Smooth muscle cell of the brain vasculature (primary cell): ENCODE measurements around the gene HP.

Experiments
- DNase-seq: peaks from one replicate; pipeline ENCODE4 v3.0.0-alpha.2; 2012; ENCODE audit warnings: low read depth, low spot score

HP gene

DNA sequence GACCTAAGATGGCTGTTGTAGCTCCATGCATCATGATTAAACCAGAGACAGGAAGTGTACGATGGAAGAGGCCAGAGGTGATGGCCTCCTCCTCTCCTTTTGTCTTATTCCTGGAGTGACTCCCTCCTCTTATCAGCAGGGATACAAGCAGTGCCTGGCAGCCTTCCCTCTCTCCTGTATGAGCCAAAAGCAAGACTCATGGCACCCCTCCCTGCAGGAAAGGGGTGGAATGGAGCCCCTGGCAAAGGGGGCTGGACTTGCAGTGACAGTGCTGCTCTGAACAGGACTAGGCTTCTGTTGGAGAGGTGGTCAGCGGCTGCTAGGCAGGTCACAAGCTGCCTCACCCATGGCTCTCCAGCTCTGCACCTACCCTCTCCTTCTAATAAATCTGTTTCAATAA is 30.7 kb downstream of the HP start:
- DNase-seq = no peak

DNA sequence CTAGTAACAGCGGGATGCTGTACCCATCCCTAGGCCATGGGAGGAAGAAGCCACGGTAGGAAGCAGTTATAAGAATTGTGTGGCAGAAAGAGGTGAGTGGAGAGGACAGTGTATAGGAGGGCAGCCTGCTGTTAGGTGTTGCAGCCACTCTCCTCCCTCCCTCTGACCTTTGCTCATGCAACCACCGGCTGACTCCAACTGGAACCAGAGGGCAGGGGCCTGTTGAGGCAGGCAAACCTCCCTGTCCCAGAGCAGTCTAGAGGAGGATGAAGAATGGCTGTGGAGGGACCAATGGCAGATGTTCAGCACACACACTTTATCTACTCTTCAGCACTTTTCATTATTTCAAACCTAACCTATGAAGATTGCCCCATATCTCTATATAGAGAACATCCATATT is 36.9 kb downstream of the HP start:
- DNase-seq = no peak

DNA sequence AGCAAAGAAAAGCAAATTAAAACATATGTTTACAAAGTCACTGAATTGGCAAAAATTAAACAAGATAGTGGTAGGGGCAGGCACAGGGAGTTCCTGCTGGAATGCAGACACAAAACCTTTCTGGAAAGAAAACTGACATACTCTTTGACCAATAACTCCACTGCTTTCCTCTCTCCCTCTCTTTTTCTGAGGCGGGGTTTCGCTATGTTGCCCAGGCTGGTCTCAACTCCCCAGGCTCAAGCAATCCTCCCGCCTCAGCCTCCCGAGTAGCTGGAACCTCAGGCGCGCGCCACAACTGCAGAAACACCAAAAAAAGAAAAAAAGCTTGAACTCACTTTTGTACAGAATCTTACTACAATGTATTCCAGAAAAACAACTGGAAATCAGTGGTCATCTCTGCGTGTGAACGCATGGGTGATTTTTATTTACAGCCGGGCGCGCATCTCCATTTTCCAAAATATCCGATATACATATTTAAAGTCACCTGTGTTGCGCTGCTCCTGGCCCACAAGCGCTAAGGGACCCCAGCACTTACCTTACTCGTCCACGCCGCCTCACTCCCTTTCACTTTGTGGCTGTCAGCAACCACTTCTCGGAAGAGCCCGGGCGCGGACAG is 38.6 kb downstream of the HP start:
- no peak for DNase-seq

DNA sequence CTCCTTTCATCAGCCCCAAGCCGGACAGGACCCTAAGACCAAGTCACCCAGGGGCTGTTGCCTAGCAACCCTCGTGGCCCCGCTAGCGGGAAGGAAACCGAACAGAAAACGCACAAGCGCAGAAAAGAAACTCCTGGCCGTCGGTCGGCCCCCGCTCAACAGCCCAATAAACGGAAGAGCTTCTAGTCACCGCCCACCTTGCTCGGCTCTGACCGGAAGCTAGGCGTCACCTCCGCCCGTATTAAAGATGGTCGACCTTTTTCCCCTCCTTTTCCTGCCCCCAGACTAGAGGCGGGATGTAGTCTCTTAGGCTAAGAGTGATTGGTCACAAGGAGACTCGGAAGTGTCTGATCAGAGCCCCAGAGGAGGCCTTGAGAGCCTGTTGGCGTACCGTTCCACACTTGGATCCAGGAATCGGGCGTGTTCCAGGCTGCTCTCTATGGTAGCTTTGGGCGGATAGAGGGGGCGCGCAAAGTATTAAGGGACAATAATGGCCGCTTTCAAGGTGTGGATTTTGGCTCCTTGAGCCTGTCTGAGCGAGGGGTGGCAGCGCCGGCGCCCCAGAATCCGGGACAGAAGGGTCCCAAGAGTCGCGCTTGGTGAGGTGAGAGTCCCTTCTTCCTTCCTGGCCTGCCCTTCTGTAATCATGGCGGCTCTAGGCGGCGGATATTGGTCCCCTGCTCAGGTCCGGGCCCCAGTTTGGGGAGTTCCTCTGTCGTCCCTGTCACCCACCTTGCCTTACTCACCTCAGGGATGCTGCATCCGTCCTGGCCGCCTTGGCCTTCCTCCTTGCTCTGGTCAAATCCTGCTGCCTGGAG is 39.4 kb downstream of the HP start, which contains the start of the genes DHX38 and TXNL4B:
Gene DHX38 (plus strand): TSS at position 400 of the 818 bp plus-strand sequence. CDS start 2,311 bp downstream, outside the sequence.
Gene TXNL4B (minus strand): TSS at position 173 of the 818 bp plus-strand sequence. CDS start 2,871 bp downstream, outside the sequence.
- peak; percentile 98 for DNase-seq

DNA sequence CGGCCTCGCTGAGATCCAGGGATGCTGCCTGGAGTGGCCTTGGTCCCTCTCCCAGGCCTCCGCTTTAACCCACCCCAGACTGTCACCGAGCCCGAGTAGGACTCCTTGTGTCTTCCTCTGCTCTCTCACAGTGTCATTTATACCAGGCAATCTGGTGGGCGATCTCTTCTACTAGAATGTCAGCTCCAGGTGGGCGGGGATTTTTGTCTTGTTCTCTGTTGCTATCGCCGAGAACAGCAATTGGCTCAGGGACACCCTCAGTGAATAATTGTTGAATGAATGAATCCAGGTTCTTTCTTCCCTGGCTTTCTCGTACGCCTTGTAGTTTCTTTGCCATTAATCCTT is 39.9 kb downstream of the HP start:
- DNase-seq = no peak

DNA sequence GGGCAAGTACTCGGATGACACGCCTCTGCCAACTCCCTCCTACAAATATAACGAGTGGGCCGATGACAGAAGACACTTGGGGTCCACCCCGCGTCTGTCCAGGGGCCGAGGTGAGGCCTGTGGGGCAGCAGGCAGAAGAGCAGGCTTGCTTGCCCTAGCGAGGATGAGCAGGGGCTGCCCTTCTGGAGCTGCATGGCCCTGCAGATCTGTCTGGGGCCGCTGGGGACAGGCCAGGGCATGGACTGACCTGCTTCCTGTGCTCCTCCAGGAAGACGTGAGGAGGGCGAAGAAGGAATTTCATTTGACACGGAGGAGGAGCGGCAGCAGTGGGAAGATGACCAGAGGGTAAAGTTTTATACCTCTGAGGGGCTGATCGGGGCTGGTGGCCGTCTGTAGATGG is 44.6 kb downstream of the HP start:
- DNase-seq = no peak

DNA sequence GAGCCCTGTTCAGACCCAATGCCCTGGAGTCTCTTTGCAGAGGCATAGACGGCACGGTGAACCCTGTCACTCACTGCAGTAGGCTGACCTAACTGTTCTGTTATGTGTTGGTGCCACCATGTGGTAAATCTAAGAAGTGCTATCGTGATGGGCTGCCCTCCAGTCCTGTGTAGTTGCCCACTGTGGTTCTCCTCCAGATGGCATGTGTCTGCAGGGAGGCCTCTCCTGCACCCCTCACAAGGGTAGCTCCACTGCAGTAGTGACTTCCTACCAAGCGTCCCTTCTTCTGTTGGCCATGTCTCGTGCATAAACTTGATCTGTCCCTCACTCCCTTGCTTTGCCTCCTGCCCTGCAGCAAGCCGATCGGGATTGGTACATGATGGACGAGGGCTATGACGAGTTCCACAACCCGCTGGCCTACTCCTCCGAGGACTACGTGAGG is 45.1 kb downstream of the HP start:
- peak; percentile 10 for DNase-seq

DNA sequence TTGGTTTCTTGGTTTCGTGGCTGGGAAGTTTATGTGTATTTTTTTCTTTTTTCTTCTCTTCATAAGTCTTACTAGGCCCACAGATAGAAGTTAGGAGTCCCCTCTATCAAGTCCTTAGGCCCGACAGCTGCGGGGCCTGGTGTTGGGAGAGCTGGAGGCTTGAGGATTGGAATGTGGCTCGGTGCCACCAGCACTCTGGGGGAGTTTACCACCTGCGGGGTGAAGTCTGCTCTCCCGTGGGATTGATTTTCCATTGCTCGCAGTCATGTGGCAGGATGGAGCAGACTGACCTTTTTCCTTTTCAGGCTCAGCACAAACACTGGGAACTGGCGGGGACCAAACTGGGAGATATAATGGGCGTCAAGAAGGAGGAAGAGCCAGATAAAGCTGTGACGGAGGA is 46.9 kb downstream of the HP start:
- no peak for DNase-seq

DNA sequence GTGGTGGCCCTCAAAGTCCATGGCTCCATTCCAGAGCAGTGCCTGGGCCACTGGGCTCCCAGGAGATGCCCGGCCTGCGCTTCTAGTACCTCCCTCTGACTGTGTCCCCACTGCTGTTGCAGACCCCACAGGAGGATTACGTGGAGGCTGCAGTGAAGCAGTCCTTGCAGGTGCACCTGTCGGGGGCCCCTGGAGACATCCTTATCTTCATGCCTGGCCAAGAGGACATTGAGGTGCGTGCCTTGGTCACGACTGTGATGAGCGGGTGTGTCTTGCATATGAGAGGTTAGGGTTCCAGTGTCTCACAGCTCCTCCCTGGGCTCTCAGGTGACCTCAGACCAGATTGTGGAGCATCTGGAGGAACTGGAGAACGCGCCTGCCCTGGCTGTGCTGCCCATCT is 50.6 kb downstream of the HP start:
- no peak for DNase-seq

DNA sequence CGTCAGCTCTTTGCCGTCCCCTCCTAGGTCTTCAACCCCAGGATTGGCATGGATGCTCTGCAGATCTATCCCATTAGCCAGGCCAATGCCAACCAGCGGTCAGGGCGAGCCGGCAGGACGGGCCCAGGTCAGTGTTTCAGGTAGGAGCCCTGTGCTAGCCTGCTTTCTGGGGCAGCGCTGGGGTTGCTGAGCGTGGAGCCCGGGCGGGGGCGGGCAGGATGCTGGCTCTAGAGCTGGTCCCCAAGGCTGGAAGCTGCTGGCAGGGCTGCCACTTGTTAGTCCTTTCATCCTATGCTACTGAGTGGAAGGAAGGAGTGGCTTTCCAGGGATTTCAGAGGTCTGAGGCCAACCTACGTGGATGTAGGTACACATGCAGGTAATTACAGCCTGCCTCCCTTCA is 51.7 kb downstream of the HP start:
- DNase-seq = no peak

DNA sequence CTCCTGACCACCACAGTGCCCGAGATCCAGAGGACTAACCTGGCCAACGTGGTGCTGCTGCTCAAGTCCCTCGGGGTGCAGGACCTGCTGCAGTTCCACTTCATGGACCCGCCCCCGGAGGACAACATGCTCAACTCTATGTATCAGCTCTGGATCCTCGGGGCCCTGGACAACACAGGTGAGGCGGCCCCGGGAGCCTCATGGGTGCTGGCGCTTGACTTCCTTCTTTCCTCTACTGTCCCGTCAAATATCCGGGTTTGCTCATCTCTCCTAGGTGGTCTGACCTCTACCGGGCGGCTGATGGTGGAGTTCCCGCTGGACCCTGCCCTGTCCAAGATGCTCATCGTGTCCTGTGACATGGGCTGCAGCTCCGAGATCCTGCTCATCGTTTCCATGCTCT is 53.1 kb downstream of the HP start:
- DNase-seq = no peak

DNA sequence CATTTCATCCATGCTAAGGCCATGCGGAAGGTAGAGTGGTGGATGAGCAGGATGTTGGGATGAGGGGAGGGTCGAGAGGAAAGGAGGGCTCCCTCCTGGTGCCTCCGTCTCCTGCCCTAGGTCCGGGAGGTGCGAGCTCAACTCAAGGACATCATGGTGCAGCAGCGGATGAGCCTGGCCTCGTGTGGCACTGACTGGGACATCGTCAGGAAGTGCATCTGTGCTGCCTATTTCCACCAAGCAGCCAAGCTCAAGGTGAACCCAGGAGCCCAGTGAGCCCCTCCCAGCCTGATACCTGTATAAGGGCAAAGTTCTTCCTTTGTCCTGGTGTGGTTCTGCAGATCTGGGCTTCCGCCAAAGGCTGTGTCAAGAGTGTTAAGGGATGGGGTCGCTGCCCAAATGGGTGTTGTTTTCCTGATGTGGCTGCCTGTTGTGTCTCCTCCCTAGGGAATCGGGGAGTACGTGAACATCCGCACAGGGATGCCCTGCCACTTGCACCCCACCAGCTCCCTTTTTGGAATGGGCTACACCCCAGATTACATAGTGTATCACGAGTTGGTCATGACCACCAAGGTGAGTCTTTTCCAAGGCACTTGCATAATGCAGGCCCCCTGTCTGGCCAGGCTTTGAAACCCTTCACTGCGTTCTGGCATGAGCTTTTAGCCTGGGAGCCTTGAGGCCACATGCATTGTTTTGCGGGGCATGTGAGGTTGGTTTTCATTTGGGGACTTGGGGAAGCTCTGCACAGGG is 54.2 kb downstream of the HP start:
- DNase-seq = no peak

DNA sequence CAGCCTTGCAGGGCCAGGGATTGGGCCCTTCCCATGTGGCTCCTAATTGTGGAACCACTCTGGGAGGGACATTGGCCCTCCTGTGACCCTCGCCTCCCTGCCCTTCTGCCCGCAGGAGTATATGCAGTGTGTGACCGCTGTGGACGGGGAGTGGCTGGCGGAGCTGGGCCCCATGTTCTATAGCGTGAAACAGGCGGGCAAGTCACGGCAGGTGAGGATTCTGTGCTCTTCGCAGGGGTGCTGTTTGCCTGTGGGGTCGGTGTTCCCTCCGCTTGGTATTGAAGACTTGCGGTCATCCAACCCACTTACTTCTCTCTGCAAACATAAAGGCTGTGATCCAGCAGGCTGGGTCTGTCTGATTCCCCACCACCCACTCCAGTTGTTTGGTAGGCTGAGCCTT is 55.0 kb downstream of the HP start:
- DNase-seq = no peak

DNA sequence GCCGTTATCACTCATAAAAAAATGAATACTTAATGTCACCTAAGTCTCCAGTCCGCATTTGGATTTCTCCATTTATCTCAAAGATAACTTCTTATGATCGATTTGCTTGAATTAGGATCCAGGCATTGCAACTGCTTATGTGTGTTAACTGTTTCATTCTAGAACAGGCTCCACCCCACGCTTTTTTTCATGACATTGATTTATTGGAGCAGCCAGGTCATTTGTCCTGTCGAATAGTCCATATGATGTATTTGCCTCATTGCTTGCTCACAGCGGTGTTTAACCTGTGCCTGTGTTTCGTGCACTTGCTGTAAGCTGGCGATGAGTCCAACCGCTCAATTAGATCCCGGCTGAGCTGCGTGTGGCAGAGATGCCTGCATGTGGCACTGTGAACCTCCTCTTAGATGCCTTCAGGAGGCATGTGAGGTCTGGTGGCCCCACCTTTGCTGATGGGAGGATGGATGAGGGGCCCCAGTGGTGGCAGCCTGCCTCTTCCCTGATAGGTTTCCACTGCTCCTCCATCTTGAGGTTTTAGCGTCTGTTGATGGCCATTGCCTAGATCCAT is 55.7 kb downstream of the HP start:
- DNase-seq = no peak
